H1 (cell line): ENCODE data around the gene SCART1.

Source experiments
- CTCF ChIP-seq, 3 experiments: IDR thresholded peaks; 1 replicate in 2 of 3; 2 replicates in 1 of 3; pipeline versions ENCODE4 v1.5.1 to v1.6.1; 2011; ENCODE audit warnings: low read length in 3 of 3, mild to moderate bottlenecking in 3 of 3, inconsistent platforms in 2 of 3, low read depth in 1 of 3, moderate library complexity in 1 of 3; ENCODE audit not compliant: insufficient read depth in 1 of 3; ENCODE audit errors: control extremely low read depth in 1 of 3
- MAX ChIP-seq: IDR thresholded peaks from 2 replicates; pipeline ENCODE4 v1.6.1; 2012; ENCODE audit warnings: inconsistent platforms
- RFX5 ChIP-seq: IDR thresholded peaks from 2 replicates; pipeline ENCODE4 v1.6.1; 2011; ENCODE audit warnings: low read depth, low read length, improper control_type of control experiment, borderline replicate concordance
- SIN3A ChIP-seq, 2 experiments: IDR thresholded peaks in 1 of 2; conservative IDR thresholded peaks in 1 of 2; 2 replicates each; pipeline ENCODE4 v1.6.1; 2011 to 2012; ENCODE audit warnings: low read length in 2 of 2, improper control_type of control experiment in 1 of 2, low read depth in 1 of 2, mild to moderate bottlenecking in 1 of 2

- TF ChIP-seq SIN3A (conservative IDR thresholded peaks at IDR 0.05 in 1 of 2, IDR thresholded peaks at IDR 0.05 in 1 of 2; ENCODE audit: low read depth in 1 of 2, low read length in 2 of 2) (no peak), CTCF (IDR thresholded peaks at IDR 0.05; ENCODE audit: control extremely low read depth in 1 of 3, insufficient read depth in 1 of 3, low read depth in 1 of 3, low read length in 3 of 3) (no peak), MAX (no peak), RFX5 (no peak)
These were observed 31.1 kb downstream of the SCART1 start for GRCh38 chr10:133484818-133485217.
